Esophagus muscularis mucosa (tissue), 4 donors: ENCODE results near the gene CYB5R3.

Experiments
- EP300 ChIP-seq: sonication (generic); formaldehyde crosslinking; IDR thresholded peaks from one replicate; pipeline ENCODE4 v1.6.1; 2017; ENCODE audit warnings: antibody characterized with exemption
- POLR2A ChIP-seq: fragments of 450-650 bp; IDR thresholded peaks from one replicate; pipeline ENCODE4 v1.6.1; 2017; ENCODE audit warnings: antibody characterized with exemption, moderate library complexity, mild to moderate bottlenecking, low read depth
- POLR2AphosphoS5 ChIP-seq, 2 donors: sonication (generic); formaldehyde crosslinking; IDR thresholded peaks; one replicate each; pipeline ENCODE4 v1.6.1; 2017; ENCODE audit warnings: antibody characterized with exemption in 2 of 2
- TF ChIP-seq, protein P1 (sequence below), 3 experiments: fragments of 200-600 bp in 2 of 3; fragments of 450-650 bp in 1 of 3; sonication (generic) in 2 of 3; IDR thresholded peaks; one replicate each; pipeline ENCODE4 v1.5.1; 2017 to 2019; ENCODE audit warnings: antibody characterized with exemption in 3 of 3, mild to moderate bottlenecking in 2 of 3, moderate library complexity in 1 of 3

DNA sequence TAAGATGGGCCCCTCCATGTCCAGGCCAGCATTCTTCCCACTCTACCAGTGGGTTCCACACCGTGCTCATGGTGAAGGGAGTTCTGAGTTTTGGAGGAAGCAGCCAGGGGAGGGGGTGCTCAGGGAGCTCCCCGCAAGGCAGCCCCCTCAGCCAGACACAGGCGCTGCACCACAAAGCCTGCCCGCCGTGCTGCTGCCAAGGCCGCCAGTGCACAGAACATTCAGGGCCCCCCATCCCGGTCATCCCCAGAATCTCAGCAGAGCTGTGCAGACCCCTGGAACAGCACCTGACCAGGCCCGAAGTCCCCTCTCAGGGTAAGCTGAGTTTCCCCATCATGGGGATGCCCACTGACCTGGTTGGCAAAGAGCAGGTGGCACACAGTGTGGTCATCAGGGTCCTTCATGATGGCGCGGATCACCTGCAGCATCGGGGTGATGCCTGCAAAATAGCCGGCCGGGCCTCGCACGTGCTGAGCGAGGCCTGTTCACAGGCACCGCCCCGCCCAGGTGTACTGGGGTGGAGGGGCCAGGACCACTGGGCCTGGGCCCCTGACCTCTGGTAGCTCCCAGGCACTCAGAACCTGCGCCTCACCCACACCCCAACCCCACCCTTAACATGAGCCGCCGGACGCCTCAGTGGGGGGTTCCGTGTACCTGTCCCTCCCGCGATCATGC lies 22.1 kb downstream of the CYB5R3 start:
- TF ChIP-seq, protein P1, sequence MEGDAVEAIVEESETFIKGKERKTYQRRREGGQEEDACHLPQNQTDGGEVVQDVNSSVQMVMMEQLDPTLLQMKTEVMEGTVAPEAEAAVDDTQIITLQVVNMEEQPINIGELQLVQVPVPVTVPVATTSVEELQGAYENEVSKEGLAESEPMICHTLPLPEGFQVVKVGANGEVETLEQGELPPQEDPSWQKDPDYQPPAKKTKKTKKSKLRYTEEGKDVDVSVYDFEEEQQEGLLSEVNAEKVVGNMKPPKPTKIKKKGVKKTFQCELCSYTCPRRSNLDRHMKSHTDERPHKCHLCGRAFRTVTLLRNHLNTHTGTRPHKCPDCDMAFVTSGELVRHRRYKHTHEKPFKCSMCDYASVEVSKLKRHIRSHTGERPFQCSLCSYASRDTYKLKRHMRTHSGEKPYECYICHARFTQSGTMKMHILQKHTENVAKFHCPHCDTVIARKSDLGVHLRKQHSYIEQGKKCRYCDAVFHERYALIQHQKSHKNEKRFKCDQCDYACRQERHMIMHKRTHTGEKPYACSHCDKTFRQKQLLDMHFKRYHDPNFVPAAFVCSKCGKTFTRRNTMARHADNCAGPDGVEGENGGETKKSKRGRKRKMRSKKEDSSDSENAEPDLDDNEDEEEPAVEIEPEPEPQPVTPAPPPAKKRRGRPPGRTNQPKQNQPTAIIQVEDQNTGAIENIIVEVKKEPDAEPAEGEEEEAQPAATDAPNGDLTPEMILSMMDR (IDR thresholded peaks at IDR 0.05): no peak
- TF ChIP-seq POLR2AphosphoS5 (IDR thresholded peaks at IDR 0.05) (no peak), POLR2A (no peak), EP300 (no peak)
